Measurements from ENCODE around the gene DCLRE1C.

DNA sequence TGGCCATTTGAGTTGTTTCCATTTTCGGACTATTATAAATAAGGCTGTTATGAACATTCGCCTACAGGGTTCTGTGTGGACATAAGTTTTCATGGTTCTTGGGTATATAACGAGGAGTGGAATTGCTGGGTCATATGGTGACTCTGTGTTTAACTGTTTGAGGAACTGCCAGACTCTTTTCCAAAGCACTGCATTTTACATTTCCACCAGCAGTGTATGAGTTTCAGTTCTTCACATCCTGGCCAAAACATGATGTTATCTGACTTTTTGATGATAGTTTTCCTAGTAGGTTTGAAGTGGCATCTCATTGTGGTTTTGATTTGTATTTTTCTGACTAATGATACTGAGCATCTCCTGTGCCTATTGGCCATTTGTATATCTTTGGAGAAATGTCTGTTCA, 69.8 kb downstream of the DCLRE1C start:
- TF ChIP-seq, protein P1, sequence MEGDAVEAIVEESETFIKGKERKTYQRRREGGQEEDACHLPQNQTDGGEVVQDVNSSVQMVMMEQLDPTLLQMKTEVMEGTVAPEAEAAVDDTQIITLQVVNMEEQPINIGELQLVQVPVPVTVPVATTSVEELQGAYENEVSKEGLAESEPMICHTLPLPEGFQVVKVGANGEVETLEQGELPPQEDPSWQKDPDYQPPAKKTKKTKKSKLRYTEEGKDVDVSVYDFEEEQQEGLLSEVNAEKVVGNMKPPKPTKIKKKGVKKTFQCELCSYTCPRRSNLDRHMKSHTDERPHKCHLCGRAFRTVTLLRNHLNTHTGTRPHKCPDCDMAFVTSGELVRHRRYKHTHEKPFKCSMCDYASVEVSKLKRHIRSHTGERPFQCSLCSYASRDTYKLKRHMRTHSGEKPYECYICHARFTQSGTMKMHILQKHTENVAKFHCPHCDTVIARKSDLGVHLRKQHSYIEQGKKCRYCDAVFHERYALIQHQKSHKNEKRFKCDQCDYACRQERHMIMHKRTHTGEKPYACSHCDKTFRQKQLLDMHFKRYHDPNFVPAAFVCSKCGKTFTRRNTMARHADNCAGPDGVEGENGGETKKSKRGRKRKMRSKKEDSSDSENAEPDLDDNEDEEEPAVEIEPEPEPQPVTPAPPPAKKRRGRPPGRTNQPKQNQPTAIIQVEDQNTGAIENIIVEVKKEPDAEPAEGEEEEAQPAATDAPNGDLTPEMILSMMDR (IDR thresholded peaks at IDR 0.05; ENCODE audit: insufficient read depth, low read length): no peak
- TF ChIP-seq GABPA (IDR thresholded peaks at IDR 0.05; ENCODE audit: low read depth) (no peak), POLR2AphosphoS5 (IDR thresholded peaks at IDR 0.05; ENCODE audit: low read depth) (no peak)

All from HL-60 (cell line).